HCT116 (cell line): ENCODE results near the gene SLC8A2. TPM values are rescaled to one million over a fixed set of nuclear protein-coding genes. Genes with fewer than 3 reads are reported as not detected.

Source experiments
- ATAC-seq: fragments of 200-7000 bp; cut with Tn5 transposase; 2 replicates; pipeline ENCODE4 v1.9.1; 2020; ENCODE audit warnings: mild to moderate bottlenecking, moderate library complexity
- BruUV-seq: library from RNA; stranded (reverse); fragments of 400-500 nt; replicated peaks from 2 replicates; lab custom pipeline; 2021; lab: Mats Ljungman, UMichigan
- CTCF ChIA-PET: fragments of 300-600 bp; sonication (Branson Sonifier 250); formaldehyde crosslinking; loops from one replicate; lab custom pipeline; 2021; ENCODE audit warnings: antibody characterized with exemption; lab: Charles Lee
- POLR2A ChIA-PET: fragments of 300-600, 350-600 bp; sonication (Branson Sonifier 250); formaldehyde crosslinking; loops from one replicate; lab custom pipeline; 2021; ENCODE audit warnings: antibody characterized with exemption; lab: Charles Lee
- RAD21 ChIA-PET, 2 experiments: fragments of 300-600 bp; sonication (Branson Sonifier 250); formaldehyde crosslinking; loops; one replicate each; lab custom pipeline; 2023; ENCODE audit warnings: low total read pairs in 2 of 2; ENCODE audit not compliant: uncharacterized antibody in 2 of 2, unreplicated experiment in 2 of 2, low non-redundant PET in 1 of 2; lab: Charles Lee
- DNase-seq: peaks from one replicate; pipeline ENCODE4 v3.0.0-alpha.2; 2010; ENCODE audit warnings: low read depth, low spot score
- H2AFZ ChIP-seq: fragments of 200-600 bp; shearing (Covaris generic), sonication (generic); 2 replicates; pipeline ENCODE4 v1.6.1; 2017; ENCODE audit warnings: low read depth, mixed run types, mixed read lengths, antibody characterized with exemption, low read length; ENCODE audit not compliant: poor library complexity, severe bottlenecking
- H3K27ac ChIP-seq: 2 replicates; pipeline ENCODE4 v1.5.1; 2012; ENCODE audit warnings: low read depth, low read length
- H3K27me3 ChIP-seq: fragments of 200-600 bp; sonication (generic); 2 replicates; pipeline ENCODE4 v1.6.1; 2016; ENCODE audit warnings: mixed run types, low read length, mixed read lengths; ENCODE audit not compliant: insufficient read depth
- H3K36me3 ChIP-seq, 2 experiments: fragments of 200-500 bp in 1 of 2; fragments of 200-600 bp in 1 of 2; sonication (Bioruptor generic) in 1 of 2; sonication (generic) in 1 of 2; 2 replicates each; pipeline versions ENCODE4 v1.5.1 to v1.6.1; 2014 to 2016; ENCODE audit warnings: low read length in 2 of 2, inconsistent platforms in 1 of 2, mixed read lengths in 1 of 2, mixed run types in 1 of 2; ENCODE audit not compliant: insufficient read depth in 2 of 2, control insufficient read depth in 1 of 2
- H3K4me1 ChIP-seq, 2 experiments: fragments of 200-600 bp in 1 of 2; sonication (generic) in 1 of 2; 2 replicates each; pipeline versions ENCODE4 v1.5.1 to v1.6.1; 2012 to 2017; ENCODE audit warnings: low read length in 2 of 2, inconsistent platforms in 1 of 2, mild to moderate bottlenecking in 1 of 2, mixed read lengths in 1 of 2, mixed run types in 1 of 2, moderate library complexity in 1 of 2; ENCODE audit not compliant: insufficient read depth in 2 of 2, control insufficient read depth in 1 of 2
- H3K4me2 ChIP-seq: fragments of 200-600 bp; sonication (generic); 2 replicates; pipeline ENCODE4 v1.6.1; 2017; ENCODE audit warnings: mixed run types, low read length, mixed read lengths
- H3K4me3 ChIP-seq, 2 experiments: fragments of 200-600 bp in 1 of 2; sonication (generic) in 1 of 2; replicated peaks in 1 of 2; 2 replicates each; pipeline ENCODE4 v1.5.1; 2011 to 2016; ENCODE audit warnings: low read length in 2 of 2, control low read depth in 1 of 2, low read depth in 1 of 2, mild to moderate bottlenecking in 1 of 2, mixed read lengths in 1 of 2, mixed run types in 1 of 2
- H3K79me2 ChIP-seq: fragments of 200-600 bp; sonication (generic); 2 replicates; pipeline ENCODE4 v1.6.1; 2017; ENCODE audit warnings: mild to moderate bottlenecking, mixed run types, low read length, moderate library complexity, mixed read lengths; ENCODE audit not compliant: insufficient read depth
- H3K9ac ChIP-seq: fragments of 200-600 bp; sonication (generic); 2 replicates; pipeline ENCODE4 v1.6.1; 2016; ENCODE audit warnings: low read length, mixed read lengths
- H3K9me2 ChIP-seq: fragments of 200-600 bp; sonication (generic), shearing (Covaris generic); 2 replicates; pipeline ENCODE4 v1.6.1; 2017; ENCODE audit warnings: mixed run types, mild to moderate bottlenecking, moderate library complexity; ENCODE audit not compliant: insufficient read depth
- H3K9me3 ChIP-seq, 2 experiments: fragments of 200-500 bp in 1 of 2; fragments of 200-600 bp in 1 of 2; sonication (Bioruptor generic) in 1 of 2; sonication (generic) in 1 of 2; 2 replicates each; pipeline ENCODE4 v1.6.1; 2014 to 2017; ENCODE audit warnings: low read length in 2 of 2, mixed read lengths in 2 of 2, inconsistent platforms in 1 of 2, low read depth in 1 of 2, mild to moderate bottlenecking in 1 of 2, mixed run types in 1 of 2, moderate library complexity in 1 of 2; ENCODE audit not compliant: control insufficient read depth in 1 of 2, insufficient read depth in 1 of 2
- H4K20me1 ChIP-seq: fragments of 200-600 bp; sonication (generic), shearing (Covaris generic); 2 replicates; pipeline ENCODE4 v1.6.1; 2017; ENCODE audit warnings: mixed run types, mild to moderate bottlenecking, moderate library complexity; ENCODE audit not compliant: insufficient read depth
- ATF3 ChIP-seq: IDR thresholded peaks from 2 replicates; pipeline ENCODE4 v1.6.1; 2012
- CTCF ChIP-seq, 3 experiments: fragments of 200-600 bp in 1 of 3; sonication (generic) in 1 of 3; IDR thresholded peaks in 2 of 3; conservative IDR thresholded peaks in 1 of 3; 2 replicates each; pipeline ENCODE4 v1.5.1; 2012 to 2017; ENCODE audit warnings: low read depth in 2 of 3, low read length in 2 of 3, antibody characterized with exemption in 1 of 3, borderline replicate concordance in 1 of 3, control low read depth in 1 of 3, mild to moderate bottlenecking in 1 of 3, mixed read lengths in 1 of 3, mixed run types in 1 of 3, moderate library complexity in 1 of 3; ENCODE audit not compliant: insufficient read depth in 1 of 3
- EZH2phosphoT487 ChIP-seq: fragments of 200-600 bp; IDR thresholded peaks from 2 replicates; pipeline ENCODE4 v1.6.1; 2018; ENCODE audit warnings: antibody characterized with exemption, borderline replicate concordance
- MAX ChIP-seq: IDR thresholded peaks from 2 replicates; pipeline ENCODE4 v1.6.1; 2012
- POLR2A ChIP-seq: IDR thresholded peaks from 2 replicates; pipeline ENCODE4 v1.7.0; 2011; ENCODE audit warnings: borderline replicate concordance; ENCODE audit not compliant: insufficient read depth, insufficient read length; ENCODE audit errors: extremely low read depth
- REST ChIP-seq: IDR thresholded peaks from 2 replicates; pipeline ENCODE4 v1.6.1; 2012; ENCODE audit warnings: low read depth
- SP1 ChIP-seq: IDR thresholded peaks from 2 replicates; pipeline ENCODE4 v1.6.1; 2012; ENCODE audit warnings: low read depth
- YY1 ChIP-seq: IDR thresholded peaks from 2 replicates; pipeline ENCODE4 v1.6.1; 2011; ENCODE audit warnings: low read length, low read depth, moderate library complexity, mild to moderate bottlenecking; ENCODE audit not compliant: insufficient replicate concordance; ENCODE audit errors: extremely low read depth
- intact Hi-C: fragments of 100-400 bp; cut with micrococcal nuclease; formaldehyde crosslinking; loops from 2 replicates; pipeline ENCODE4 v1.10.0; 2022
- total RNA-seq: library from RNA; stranded (reverse); gene quantifications from one replicate; pipeline ENCODE4 v1.2.1, GENCODE V29; 2021; ENCODE audit not compliant: unreplicated experiment

Gene SLC8A2
- total RNA-seq, 1 experiment from 2014 or later, result 0.98 TPM

GRCh38 chr19:47406711-47407416 is 64.8 kb downstream of the SLC8A2 start:
- Histone ChIP-seq H3K27me3 (no peaks in the 10 kb centered on the region), H3K9me3 (no peaks in the 10 kb centered on the region), H3K79me2 (no peaks in the 10 kb centered on the region), H2AFZ (no peak overlapping the region)
- no TSS peak for BruUV-seq
- intact Hi-C loops, result no loop called here
- TF ChIP-seq EZH2phosphoT487, result no peak
- TF ChIP-seq YY1, result no peak
- TF ChIP-seq CTCF (IDR thresholded peaks at IDR 0.05 in 2 of 3, conservative IDR thresholded peaks at IDR 0.05 in 1 of 3; ENCODE audit: borderline replicate concordance in 1 of 3, insufficient read depth in 1 of 3, low read depth in 2 of 3, low read length in 2 of 3), result no peak
- no peak for TF ChIP-seq MAX
- TF ChIP-seq ATF3, result no peak
- no peak for TF ChIP-seq POLR2A
- no peak for TF ChIP-seq SP1
- TF ChIP-seq REST, result peak; percentile 47
- TF ChIP-seq, all 23 proteins: peak for 1
- ATAC-seq, result no peak; the same call in 1 of the 2 replicates
- POLR2A ChIA-PET, result no interaction called here
- CTCF ChIA-PET, result no interaction called here
- Histone ChIP-seq H4K20me1 (no peaks in the 10 kb centered on the region), H3K36me3 (no peaks in the 10 kb centered on the region), H3K4me1 (no peaks in the 10 kb centered on the region), H3K4me2 (no peak overlapping the region), H3K4me3 (no peak overlapping the region), H3K9me2 (no peaks in the 10 kb centered on the region), H3K9ac (no peak overlapping the region), H3K27ac (no peak overlapping the region)
- RAD21 ChIA-PET, result no interaction called here
- no peak for DNase-seq
